ENCODE results near the gene EGFL8.

DNA sequence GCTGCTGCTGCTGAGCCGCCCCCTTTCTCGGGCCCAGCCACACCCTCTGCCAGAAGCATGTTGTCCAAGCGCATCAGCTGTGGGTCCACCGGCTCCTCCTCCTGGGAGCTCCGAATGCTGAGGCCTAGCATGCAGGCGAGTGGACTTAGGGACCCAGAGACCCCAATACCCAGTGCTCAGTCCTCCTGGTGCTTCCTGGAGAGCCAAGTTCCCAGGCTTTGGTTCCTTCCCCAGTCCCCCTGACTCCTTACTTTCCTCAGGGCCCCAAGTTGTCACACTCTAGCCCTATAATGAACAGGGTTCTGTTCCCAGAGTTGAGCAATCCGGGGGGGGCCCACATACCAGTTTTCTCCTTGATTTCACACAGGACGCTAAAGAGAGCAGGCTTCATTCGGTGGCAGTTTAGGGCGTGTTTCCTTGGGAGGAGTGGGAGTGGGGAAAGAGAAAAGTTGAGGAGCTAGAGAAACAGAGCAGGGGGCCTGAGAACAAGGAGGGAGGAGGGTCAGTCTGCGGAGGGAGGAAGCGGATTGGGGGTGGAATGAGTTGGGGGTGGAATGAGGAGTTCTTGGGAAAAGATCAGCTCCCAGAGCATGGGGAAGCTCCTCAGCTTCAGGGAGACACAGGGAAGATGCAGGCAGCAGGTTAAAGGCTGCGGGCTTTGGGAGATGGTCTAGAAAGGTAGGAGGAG lies 24.1 kb downstream of the EGFL8 start:
- TF ChIP-seq TEAD4 (IDR thresholded peaks at IDR 0.05) (no peak), FOXM1 (IDR thresholded peaks at IDR 0.05; ENCODE audit: borderline replicate concordance, low read depth) (no peak), CEBPB (IDR thresholded peaks at IDR 0.05) (no peak), TCF12 (IDR thresholded peaks at IDR 0.05; ENCODE audit: low read depth) (no peak), EGR1 (IDR thresholded peaks at IDR 0.05) (no peak), YY1 (IDR thresholded peaks at IDR 0.05; ENCODE audit: low read depth) (no peak), EP300 (IDR thresholded peaks at IDR 0.05; ENCODE audit: borderline replicate concordance) (no peak), CREB1 (IDR thresholded peaks at IDR 0.05; ENCODE audit: low read depth) (no peak)
- TF ChIP-seq, protein P1, sequence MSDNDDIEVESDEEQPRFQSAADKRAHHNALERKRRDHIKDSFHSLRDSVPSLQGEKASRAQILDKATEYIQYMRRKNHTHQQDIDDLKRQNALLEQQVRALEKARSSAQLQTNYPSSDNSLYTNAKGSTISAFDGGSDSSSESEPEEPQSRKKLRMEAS (IDR thresholded peaks at IDR 0.05), result no peak
- TF ChIP-seq, protein P2, sequence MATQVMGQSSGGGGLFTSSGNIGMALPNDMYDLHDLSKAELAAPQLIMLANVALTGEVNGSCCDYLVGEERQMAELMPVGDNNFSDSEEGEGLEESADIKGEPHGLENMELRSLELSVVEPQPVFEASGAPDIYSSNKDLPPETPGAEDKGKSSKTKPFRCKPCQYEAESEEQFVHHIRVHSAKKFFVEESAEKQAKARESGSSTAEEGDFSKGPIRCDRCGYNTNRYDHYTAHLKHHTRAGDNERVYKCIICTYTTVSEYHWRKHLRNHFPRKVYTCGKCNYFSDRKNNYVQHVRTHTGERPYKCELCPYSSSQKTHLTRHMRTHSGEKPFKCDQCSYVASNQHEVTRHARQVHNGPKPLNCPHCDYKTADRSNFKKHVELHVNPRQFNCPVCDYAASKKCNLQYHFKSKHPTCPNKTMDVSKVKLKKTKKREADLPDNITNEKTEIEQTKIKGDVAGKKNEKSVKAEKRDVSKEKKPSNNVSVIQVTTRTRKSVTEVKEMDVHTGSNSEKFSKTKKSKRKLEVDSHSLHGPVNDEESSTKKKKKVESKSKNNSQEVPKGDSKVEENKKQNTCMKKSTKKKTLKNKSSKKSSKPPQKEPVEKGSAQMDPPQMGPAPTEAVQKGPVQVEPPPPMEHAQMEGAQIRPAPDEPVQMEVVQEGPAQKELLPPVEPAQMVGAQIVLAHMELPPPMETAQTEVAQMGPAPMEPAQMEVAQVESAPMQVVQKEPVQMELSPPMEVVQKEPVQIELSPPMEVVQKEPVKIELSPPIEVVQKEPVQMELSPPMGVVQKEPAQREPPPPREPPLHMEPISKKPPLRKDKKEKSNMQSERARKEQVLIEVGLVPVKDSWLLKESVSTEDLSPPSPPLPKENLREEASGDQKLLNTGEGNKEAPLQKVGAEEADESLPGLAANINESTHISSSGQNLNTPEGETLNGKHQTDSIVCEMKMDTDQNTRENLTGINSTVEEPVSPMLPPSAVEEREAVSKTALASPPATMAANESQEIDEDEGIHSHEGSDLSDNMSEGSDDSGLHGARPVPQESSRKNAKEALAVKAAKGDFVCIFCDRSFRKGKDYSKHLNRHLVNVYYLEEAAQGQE (IDR thresholded peaks at IDR 0.05; ENCODE audit: low read depth), result no peak
- TF ChIP-seq, protein P3, sequence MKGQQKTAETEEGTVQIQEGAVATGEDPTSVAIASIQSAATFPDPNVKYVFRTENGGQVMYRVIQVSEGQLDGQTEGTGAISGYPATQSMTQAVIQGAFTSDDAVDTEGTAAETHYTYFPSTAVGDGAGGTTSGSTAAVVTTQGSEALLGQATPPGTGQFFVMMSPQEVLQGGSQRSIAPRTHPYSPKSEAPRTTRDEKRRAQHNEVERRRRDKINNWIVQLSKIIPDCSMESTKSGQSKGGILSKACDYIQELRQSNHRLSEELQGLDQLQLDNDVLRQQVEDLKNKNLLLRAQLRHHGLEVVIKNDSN (IDR thresholded peaks at IDR 0.05), result no peak
